GM19463 (cell line): ENCODE measurements around the gene USP22.
A peak's percentile ranks its signal among the peaks of the same experiment; 100 is the strongest.
"Not testable (repeated sequence)": the region's sequence is repeated elsewhere in the genome, so short reads cannot be mapped to it uniquely, and the experiment has no call there.

Experiments
- ATAC-seq: cut with Tn5 transposase; IDR thresholded peaks from one replicate; pipeline ENCODE4 v1.9.1; 2021; ENCODE audit warnings: mild to moderate bottlenecking, moderate library complexity; ENCODE audit not compliant: unreplicated experiment

The USP22 gene

DNA sequence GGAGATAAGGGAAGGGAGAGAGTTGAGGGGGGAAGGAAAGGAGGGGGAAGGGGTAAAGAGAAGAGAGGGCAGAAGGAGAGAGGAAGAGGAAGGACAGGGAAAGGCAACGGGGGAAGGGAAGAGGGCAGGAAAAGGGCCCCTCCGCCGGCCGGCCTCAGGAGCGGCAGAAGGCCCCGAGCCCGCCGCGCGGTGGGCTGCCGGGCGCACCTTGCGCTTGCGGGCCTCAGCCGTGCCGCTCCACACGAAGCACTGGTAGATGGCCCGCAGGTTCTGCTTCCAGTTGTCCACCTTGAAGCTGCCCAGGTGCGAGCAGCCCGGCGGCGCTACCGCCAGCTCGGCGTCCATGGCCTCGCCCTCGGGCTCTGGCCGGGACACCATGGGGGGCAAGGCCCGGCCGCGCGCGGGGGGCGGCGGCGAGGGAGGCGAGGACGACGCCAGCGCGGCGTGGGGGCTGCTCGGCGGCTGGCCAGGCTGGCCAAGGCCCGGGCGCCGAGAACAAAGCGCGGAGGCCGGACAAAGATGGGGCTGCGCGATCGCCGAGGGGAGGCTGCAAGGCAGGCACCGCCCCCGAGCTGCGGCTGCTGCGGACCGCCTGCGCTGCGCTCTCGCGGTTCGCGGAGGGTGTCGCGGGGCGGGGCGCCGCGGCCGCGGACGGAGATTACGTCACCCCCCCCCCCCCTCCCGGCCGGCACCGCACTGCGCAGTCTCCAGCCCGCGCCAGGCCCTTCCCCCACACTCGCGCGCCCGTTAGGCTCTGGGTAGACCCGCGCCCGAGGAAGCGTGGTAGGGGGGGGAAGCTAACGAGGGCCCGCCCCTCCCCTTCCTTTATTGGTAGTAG, at the start of gene USP22:
Gene USP22 (minus strand): TSS at position 554 of the 838 bp plus-strand sequence. CDS start 176 bp downstream, at position 378.
- peak; percentile 48 for ATAC-seq

DNA sequence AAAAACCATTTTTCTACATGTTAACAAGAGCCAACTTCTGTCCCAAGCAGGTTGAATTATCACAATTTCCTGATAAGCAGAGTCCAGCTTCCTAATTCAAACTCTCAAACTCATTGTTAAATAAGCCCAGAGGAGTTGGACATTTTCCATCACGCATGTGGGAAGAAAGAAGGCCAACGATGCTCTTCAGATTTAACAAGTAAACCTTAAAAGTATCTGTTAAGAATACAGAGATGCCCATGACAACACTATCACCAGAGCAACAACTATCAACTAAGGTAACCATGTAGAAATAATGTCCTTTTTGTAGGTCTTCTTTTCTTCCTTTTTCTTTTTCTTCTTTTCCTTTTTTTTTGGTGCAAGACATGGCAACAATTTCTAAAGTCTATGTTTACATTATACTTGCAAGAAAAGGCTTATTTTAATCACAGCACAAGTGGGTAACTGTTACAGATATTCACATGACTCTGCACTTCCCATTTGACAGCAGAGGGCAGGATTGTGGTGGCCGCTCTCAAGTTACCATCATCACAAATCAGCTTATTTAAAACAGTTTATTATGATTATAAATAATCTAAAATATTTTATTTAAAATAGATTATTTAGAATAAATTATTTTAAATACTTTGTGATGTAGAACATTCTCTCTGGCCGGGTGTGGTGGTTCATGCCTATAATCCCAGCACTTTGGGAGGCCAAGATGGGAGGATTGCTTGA, 48.2 kb upstream of the USP22 start:
- no peak for ATAC-seq

DNA sequence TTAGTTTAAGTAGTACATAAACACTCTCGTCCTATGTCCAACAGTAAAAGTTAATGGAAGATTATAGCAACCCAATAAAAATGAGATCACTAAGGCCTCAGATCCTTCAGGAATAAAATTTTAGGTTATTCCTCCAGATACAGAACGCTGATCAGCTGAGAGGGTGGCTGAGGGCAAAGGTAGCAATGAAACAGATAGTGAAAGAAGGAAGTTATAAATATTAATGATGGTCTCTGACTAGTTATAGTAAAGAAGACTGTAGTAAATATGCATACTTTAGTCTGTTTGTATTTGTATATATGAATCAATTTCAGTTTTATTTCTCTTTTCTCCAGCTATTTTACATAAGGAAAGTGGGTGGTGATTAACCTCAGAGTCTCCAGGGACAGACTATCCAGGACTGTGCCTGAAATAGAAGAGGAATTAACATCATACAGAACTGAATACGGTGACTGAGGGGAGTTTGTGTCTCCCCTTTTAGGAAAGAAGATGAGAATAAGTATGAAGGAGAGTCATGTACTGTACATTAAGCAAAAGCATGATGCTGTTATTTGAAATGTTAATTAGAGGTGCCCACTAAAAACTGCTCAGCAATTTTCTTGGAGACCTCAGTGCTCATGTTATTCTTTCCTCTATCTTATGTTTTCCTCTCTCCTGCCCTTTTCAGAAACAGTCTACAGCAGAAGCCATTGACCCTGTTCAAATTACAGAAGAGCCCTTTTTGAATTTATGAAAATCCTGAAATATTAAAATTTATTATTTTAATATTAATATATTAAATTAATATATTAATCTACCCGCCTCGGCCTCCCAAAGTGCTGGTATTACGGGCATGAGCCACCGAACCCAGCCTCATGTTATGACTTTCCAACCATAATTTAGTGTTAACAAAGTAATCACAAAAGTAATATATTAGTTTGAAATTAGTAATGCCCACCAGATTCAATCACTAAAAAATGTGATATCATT, 47.4 kb upstream of the USP22 start:
- peak; percentile 81 for ATAC-seq

DNA sequence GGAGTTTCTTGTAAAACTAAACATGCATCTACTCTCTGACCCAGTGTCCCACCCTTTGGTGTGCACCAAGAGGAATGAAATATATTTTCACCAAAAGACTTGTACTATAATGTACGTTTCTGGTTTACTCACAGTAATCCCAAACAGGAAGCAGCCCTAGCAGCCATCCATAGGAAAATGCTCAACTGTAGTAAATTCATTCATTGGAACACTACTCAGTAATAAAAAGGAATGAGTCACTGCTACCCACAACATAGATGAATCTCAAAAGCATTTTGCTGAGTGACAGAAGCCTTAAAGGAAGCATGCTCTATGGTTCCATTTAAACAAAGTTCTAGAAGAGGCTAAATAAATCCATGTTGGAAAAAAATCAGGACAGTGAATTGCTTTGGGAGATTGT, 46.3 kb upstream of the USP22 start:
- ATAC-seq = no peak

DNA sequence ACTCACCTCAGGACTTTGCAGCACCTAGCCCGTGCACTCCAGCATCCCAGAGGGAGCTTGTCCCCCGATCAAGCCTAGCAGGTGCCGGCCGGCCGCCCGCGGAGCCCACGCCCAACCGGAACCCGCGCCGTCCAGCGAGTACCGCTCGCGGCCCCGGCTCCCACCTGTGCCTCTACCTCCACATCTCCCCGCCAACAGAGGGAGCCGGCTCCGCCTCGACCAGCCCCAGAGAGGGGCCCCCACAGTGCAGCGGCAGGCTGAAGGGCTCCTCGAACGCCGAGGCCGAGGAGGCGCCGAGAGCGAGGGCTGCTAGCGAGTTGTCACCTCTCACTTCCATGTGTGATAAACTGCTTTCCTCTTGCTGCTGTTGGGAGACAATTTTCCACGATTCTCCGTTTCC, 42.9 kb upstream of the USP22 start:
- ATAC-seq = no peak

DNA sequence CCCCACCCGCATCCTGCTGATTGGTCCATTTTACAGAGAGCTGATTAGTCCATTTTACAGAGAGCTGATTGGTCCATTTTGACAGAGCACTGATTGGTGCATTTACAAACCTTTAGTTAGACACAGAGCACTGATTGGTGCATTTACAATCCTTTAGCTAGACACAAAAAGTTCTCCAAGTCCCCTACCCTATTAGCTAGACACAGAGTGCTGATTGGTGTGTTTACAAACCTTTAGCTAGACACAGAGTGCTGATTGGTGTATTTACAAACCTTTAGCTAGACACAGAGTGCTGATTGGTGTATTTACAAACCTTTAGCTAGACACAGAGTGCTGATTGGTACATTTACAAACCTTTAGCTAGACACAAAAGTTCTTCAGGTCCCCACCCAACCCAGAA, 42.5 kb upstream of the USP22 start:
- not testable (repeated sequence) for ATAC-seq

DNA sequence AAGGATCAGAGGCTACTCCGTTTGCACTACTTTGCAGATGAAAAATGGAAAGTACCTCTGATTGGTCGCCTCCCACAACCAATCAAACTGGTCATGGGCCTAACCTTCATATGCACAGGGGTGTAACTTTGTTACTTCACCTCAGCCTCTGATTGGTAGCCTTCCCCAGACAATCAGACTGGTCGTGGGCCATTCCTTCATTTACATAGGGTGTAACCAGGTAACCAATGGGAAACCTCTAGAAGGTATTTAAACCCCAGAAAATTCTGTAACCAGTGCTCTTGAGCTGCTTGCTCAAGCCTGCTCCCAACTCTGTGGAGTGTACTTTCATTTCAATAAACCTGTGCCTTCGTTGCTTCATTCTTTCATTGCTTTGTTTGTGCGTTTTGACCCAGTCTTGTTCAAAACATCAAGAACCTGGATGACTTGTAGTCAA, 39.2 kb upstream of the USP22 start:
- ATAC-seq = no peak

DNA sequence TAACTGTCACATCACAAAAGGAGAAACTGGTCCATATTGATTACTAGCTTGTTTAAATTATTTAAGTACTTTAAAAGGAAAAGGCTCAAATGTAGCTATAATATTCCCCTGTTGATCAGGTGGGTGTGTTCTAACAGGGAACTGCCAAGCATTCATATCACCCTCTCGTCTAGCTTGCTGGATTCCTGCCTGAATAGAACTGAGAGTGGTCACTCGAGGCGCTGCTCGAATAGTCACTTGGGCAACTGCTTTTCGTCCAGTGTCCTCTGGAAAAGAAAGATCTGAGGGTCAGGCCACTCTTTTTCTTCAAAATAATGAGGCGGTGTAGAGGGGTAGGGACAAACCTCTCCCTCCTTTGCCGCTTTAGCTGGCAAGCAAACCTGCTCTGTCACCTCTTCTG, 36.4 kb upstream of the USP22 start:
- ATAC-seq = no peak

DNA sequence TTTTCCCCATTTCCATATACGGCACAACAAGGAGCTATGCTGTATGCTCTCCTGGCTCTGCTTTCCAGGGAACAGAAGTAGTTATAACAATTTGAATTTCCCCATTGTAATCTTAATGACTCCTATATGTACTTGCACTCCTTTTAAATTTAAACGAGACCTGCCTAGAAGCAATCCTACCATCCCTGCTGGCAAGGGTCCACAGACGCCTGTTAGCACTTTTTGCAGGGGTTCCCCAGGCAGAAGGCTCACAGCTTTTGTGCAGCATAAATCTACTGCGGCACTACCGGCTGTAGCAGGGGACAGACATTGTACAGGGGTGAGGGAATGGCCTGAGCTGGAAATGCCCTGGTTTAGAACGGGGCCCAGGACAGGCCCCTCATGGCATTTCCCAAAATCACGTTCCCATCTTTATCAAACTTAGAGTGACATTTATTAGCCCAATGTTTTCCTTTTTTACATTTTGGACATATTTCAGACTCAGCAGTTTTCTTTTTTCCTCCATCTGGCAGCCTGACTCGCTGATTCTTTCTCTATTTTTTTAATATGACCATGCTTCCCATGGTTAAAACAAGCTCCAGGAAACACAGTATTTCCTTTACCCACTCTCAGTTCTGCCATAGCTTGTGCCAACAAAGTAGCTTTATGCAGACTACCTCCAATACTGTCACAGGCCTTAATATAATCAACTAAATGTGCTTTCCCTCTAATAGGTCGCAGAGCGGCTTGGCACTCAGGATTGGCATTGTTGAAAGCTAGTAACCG, 35.4 kb upstream of the USP22 start:
- no peak for ATAC-seq

DNA sequence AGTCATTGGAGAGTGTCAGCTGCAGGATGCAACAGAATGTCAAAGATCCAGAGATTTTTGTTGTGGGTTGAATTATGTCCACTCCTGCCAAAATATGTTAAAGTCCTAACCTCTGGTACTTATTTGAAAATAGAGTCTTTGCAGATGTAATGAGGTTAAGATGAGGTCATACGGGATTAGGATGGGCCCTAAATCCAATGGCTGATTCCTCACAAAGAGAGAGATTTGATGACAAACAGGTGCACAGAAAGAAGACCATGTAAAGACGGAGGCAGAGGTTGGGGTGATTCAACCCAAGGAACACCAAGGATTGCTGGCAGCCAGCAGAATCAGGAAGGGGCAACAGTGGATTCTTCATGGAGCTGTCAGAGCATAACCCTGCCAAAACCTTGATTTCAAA, 34.5 kb upstream of the USP22 start:
- no peak for ATAC-seq

DNA sequence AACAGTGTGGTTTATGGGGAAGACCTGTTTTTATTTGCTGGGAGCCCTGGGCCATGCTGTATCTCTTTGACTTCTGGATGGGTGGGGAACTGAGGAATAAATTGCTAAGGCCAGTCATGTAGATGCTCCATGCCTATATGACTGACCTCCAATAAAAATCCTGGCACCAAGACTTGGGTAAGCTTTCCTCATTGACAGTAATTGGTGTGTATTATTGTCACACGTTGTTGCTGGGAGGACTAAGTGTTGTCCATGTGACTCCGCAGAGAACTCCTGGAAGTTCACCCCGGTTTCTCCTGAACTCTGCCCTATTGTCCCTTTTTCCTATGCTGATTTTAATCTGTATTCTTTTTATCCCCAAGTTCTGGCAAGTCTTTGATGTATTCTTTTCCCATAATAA, 33.4 kb upstream of the USP22 start:
- ATAC-seq = no peak

DNA sequence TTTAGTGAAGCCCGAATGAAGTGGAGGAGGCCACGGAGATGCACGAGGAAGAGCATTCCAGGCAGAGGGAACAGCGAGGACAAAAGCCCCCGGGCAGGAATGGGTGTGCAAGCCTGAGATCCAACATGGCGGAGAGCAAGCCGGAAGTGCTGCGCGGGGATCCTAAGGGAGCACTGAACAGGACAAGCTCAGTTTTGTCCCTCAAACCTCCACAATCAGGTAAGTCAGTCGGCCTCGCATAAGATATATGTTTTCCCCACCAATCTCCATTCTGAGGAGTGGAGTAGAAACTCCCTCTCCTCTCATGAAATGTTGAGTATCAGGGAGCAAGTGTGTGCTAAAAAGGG, 32.9 kb upstream of the USP22 start:
- no peak for ATAC-seq

DNA sequence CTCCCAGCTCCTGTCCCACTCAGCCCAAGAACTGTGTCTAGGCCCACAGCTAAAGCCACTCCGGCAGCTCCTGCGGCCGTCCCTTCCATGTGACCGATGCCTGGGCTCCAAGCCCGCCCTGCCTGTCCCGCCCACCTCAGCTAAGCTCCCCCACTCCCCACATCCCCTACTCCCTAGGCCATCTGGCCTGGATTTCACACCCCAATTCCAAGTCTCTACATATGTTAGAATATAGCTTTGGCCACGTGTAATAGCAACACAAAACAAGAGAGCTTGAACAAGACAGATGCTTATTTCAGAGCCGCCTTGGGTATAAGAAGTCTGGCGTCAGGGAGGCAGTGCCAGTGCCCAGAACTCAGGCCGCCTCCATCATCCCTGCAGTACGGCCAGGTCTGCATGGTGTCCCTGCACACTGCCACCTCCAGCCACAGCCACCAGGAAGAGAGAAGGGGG, 30.0 kb upstream of the USP22 start:
- no peak for ATAC-seq

DNA sequence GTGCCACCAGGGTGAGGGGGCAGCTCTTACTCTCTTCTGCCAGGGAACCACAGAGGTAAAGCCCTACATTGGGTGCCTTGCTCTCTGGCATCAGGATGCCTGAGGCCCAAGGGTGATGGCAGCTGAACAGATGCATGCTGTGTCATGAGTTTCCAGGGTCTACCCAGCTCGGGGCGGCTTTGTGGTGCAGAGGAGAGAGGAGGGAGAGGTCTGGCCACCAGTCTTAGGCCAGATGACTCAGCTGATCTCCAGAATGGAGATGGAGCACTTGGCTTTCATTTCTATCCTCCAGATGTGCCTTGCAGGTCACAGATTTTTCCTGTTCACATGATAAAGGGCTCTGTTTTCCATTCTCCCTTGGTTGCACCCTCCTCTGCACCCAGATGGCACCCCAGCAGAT, 23.6 kb upstream of the USP22 start:
- no peak for ATAC-seq

DNA sequence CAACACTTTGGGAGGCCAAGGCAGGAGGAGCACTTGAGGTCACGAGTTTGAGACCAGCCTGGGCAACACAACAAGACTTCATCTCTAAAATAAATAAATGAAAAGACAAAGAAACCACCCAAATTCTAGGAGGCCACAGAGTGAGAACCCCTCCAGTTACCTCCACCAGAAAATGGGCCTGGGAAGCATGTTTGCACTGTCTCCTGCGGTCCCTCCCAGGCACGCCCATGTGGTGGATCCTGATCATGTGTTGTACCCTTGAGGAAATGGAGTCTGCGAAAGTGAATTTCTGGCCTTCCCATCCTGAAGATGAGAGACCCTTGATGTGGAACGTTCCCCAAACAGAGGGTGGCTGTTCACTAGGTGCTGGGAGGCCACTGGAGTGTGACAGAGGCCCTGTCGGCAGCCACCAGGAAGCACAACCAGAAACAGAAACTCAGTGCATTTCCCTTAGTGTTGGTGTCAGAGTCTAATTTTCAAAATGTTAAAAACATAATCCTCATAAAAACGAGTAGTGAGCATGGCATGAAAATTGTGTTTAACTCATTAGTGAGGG, 19.2 kb upstream of the USP22 start:
- peak; percentile 68 for ATAC-seq

DNA sequence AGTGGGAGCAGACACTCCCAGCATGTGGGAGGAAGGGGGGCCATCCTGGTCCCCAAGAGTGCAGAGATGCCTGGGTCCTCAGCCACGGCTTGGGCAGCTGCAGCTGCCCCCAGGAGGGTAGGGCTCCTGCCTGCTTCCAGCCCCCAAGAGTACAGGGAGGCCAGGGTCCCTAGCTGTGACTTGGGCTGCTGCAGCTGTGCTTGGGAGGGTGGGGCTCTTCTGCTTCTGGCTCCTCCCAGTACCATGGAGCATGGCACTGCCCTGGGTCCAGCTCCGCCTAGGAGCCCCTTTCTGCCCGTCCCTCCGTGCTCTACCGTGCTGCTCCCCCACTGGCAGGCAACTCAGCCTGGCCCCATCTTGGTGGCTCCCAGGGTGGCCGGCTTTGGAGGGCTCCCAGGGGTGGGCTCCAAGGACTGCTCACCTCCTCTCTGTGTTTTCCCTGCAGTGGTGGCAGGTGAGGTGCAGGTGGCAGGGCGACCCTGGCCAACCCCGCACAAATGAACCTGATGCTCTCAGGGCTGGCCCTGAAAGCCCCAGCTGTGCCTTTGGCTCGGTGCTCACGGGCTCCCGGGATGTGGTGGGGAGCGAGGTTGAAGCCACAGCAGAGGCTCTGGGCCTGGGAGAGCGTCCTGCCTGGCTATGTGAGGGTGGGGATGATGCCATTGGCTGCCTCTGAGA, 18.5 kb upstream of the USP22 start:
- no peak for ATAC-seq

DNA sequence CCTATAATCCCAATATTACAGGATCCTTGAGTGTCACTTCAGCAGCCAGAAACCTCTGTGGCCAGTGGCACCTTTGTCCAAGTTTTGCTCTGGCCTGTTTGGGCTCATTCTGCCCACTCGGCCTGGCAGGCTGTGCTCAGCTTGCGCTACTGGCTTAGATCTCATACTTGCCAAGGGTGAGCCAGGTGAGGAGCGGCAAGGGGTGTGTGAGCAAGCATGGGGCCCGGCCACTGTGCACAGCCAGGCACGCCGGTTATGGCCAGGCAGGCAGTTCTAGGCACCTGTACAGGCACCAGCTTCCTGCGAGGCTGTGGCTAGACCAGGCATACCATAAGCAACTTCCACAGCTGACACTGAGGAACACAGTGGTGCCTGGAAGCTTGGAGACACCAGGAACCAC, 16.9 kb upstream of the USP22 start:
- ATAC-seq = no peak

DNA sequence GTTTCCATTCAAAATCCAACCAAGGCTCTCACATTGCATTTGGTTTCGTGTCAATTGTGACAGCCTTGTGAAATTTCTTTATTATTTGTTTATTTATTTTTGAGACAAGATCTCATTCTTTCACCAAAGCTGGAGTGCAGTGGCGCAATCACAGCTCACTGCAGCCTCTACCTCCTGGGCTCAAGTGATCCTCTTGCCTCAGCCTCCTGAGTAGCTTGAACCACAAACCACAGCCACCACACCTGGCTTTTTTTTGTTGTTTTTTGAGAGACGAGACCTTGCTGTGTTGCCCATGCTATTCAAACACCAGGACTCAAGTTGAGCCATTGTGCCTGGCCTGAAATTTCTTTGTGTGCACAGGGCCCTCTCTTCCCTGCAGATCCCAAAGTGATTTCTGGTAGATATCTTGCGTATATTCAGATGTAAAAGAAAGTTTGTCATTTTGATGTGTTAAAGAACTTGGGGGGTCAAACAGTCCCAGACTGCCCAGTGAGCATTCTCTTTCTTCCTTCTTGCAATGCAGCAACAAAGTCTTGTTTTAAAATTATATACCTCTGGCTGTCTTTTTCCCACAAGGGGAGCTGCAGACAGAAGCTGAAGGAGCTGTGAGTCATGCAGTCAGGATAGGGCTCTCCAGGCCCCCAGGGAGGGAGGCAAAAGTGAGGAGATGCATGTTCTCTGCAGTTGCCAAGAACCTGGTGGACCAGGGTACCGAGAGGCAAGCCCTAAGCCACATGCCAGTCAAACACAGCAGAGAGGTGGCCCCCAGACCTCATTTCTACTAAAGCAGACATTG, 15.5 kb upstream of the USP22 start:
- ATAC-seq = no peak

DNA sequence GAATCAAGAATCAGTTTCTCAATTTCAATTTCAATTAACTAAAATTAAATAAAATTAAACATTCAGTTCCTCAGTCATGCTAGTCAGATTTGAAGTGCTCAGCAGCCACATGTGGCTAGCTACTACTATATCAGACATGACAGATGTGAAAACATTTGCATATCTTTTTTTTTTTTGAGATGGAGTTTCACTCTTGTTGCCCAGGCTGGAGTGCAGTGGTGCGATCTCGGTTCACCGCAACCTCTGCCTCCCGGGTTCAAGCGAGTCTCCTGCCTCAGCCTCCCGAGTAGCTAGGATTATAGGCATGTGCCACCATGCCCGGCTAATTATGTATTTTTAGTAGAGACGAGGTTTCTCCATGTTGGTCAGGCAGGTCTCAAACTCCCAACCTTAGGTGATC, 10.2 kb upstream of the USP22 start:
- peak; percentile 75 for ATAC-seq
